ENCODE data around the gene OSBP2. TPM values are rescaled to one million over a fixed set of nuclear protein-coding genes. Genes with fewer than 3 reads are reported as not detected.
A peak's percentile ranks its signal among the peaks of the same experiment; 100 is the strongest.

The OSBP2 gene
- total and polyA plus RNA-seq, 5 donors = 4.1 to 12.3 (median 7.8) TPM

DNA sequence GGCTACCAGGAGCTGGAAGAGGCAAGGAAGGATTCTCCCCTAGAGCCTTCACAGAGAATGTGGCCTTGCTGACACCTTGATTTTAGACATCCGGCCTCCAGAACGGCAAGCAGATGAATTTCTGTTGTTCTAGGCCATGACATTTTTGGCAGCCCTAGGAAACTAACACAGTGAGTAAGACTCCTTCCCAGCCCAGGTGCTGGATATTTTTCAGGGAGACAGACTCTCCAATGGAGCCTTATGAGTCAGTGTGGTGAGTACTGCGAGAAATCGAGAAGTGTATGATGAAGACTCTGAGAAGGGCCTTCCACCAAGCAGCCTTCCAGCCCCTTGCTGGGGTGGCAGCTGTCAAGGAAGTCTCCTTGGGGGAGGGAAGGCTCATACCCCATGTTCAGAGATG is 114.4 kb downstream of the OSBP2 start:
- Histone ChIP-seq H3K9me3 (ENCODE audit: control insufficient read depth, low read length) (no peaks in the 10 kb centered on the region), H3K4me3 (ENCODE audit: low read length) (no peak overlapping the region), H3K27me3 (ENCODE audit: control insufficient read depth, insufficient read depth) (no peaks in the 10 kb centered on the region), H3K4me1 (ENCODE audit: control insufficient read depth, insufficient read depth, low read length) (no peaks in the 10 kb centered on the region), H3K27ac (ENCODE audit: low read length) (no peak overlapping the region)
- 93% methylated on average over 4 of the region's 4 CpGs for WGBS
- no peak for ATAC-seq
- DNase-seq = no peak
- intact Hi-C loops (cut with DNase I) = no loop called here

DNA sequence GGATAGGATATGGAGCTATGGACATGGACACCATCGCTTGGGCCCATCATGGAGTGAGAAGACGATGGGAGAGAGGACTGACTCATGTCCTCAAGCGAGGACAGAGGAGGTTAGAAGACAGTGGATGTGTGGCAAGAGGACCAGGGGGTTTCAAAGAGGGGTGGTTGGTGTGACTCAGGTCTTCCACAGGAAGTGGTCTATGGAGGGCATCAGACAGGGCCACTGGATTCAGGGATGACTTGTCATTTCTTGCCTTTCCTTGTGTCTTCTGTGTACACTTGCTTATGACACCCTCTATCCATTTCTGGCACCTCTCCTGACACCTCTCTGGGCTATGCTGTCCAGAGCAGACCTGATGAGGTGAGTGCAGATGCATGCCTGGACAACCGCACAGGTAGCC is 115.4 kb downstream of the OSBP2 start:
- ATAC-seq = no peak
- WGBS = 88% methylated on average over 4 of the region's 4 CpGs

DNA sequence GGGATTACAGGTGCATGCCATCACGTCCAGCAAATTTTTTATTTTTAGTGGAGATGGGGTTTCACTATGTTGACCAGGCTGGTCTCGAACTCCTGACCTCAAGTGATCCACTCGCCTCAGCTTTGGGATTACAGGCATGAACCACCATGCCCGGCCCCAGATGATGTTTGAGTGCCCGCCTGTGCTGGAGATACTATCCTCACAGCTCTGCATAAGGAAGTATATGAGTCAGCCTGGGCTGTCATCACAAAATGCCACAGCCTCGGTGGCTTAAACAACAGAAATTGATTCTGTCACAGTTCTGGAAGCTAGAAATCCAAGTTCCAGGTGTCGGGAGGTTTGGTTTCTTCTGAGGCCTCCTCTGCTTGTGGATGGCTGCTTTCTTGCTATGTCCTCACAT is 119.3 kb downstream of the OSBP2 start:
- WGBS = 86% methylated on average over 7 of the region's 7 CpGs
- ATAC-seq = no peak
- intact Hi-C loops (cut with DNase I) = no loop called here

More for the DNA sequence above, 115.4 kb downstream of the OSBP2 start:
- Histone ChIP-seq H3K9me3 (ENCODE audit: control insufficient read depth, low read length) (no peaks in the 10 kb centered on the region), H3K27me3 (ENCODE audit: control insufficient read depth, insufficient read depth) (no peaks in the 10 kb centered on the region), H3K4me3 (ENCODE audit: low read length) (no peak overlapping the region), H3K27ac (ENCODE audit: low read length) (no peak overlapping the region), H3K4me1 (ENCODE audit: control insufficient read depth, insufficient read depth, low read length) (no peaks in the 10 kb centered on the region)
- intact Hi-C loops (cut with DNase I) = no loop called here
- no peak for DNase-seq

DNA sequence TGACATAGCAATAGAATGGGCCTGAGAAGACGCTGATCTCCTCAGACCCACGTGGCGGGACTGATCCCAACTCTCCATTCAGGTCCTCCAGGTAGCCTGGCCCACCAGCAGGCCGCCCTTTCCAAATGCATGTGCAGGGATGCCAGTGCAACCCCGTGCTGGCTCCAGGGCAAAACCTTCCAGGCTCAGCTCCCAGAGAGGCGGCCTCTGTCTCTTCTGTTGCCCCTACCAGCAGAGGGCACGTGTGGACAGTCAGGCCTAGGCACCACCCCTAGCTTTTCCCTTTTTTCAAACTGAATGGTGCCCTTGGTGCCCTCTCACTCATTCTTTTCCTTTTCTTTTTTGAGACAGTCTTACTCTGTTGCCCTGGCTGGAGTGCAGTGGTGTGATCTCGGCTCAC is 121.7 kb downstream of the OSBP2 start:
- no peak overlapping the region for H3K27ac ChIP-seq (ENCODE audit: low read length)
- no peak for ATAC-seq
- no peak overlapping the region for H3K4me3 ChIP-seq (ENCODE audit: low read length)
- DNase-seq = no peak
- H3K9me3 ChIP-seq (ENCODE audit: control insufficient read depth, low read length) = no peaks in the 10 kb centered on the region
- no peaks in the 10 kb centered on the region for H3K4me1 ChIP-seq (ENCODE audit: control insufficient read depth, insufficient read depth, low read length)
- intact Hi-C loops (cut with DNase I) = no loop called here
- no peaks in the 10 kb centered on the region for H3K27me3 ChIP-seq (ENCODE audit: control insufficient read depth, insufficient read depth)
- WGBS = 75% methylated on average over 8 of the region's 8 CpGs

More for the DNA sequence above, 119.3 kb downstream of the OSBP2 start:
- Histone ChIP-seq H3K27ac (ENCODE audit: low read length) (no peak overlapping the region), H3K4me1 (ENCODE audit: control insufficient read depth, insufficient read depth, low read length) (no peaks in the 10 kb centered on the region), H3K9me3 (ENCODE audit: control insufficient read depth, low read length) (no peaks in the 10 kb centered on the region), H3K4me3 (ENCODE audit: low read length) (no peak overlapping the region), H3K27me3 (ENCODE audit: control insufficient read depth, insufficient read depth) (no peaks in the 10 kb centered on the region)
- DNase-seq = no peak

DNA sequence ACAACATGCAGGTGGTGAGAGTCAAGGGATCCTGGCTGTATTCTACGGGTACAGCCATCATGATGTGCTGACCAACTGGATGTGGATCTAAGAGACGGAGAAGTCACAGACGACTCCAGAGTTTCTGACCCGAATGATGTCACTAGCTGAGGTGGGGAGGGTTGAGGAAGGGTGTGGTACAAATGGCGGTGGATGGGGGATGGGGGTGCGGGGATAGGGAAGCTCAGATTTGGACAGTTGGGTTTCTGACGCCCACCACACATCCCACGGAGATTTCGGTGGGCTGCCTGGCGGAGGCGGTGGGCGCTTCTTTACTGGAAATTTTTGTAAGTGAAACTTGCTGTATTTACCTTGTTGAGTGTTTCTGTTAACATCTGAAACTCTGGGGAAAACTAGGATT is 126.7 kb downstream of the OSBP2 start:
- no peak for DNase-seq
- no peak for ATAC-seq
- 87% methylated on average over 12 of the region's 12 CpGs for WGBS

DNA sequence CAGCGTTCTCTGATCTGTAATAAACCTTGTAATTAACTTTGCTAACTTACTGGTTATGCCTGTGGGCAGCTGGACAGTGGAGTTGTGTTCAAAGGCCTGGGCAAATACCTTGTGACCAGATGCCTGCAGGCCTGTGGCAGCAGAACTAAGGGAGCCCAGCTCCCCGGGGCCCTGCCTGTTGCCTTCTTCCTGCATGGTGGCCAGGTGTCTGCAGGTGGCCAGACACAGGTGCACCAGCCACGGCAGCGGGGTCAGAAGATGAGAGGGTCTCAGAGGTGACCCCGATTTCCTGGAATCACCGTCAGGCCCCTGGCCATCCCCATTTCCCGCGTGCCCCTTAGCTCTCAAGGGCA is 127.2 kb downstream of the OSBP2 start:
- H3K4me3 ChIP-seq (ENCODE audit: low read length) = peak overlapping the region; percentile 54
- no peak for DNase-seq
- no peaks in the 10 kb centered on the region for H3K9me3 ChIP-seq (ENCODE audit: control insufficient read depth, low read length)
- ATAC-seq = no peak
- H3K27ac ChIP-seq (ENCODE audit: low read length) = no peak overlapping the region
- 36% methylated on average over 8 of the region's 8 CpGs for WGBS
- no peaks in the 10 kb centered on the region for H3K27me3 ChIP-seq (ENCODE audit: control insufficient read depth, insufficient read depth)
- intact Hi-C loops (cut with DNase I) = no loop called here
- no peaks in the 10 kb centered on the region for H3K4me1 ChIP-seq (ENCODE audit: control insufficient read depth, insufficient read depth, low read length)

More for the DNA sequence above, 126.7 kb downstream of the OSBP2 start:
- no peak overlapping the region for H3K27ac ChIP-seq (ENCODE audit: low read length)
- no peak overlapping the region for H3K4me3 ChIP-seq (ENCODE audit: low read length)
- H3K9me3 ChIP-seq (ENCODE audit: control insufficient read depth, low read length) = no peaks in the 10 kb centered on the region
- intact Hi-C loops (cut with DNase I) = no loop called here
- H3K27me3 ChIP-seq (ENCODE audit: control insufficient read depth, insufficient read depth) = no peaks in the 10 kb centered on the region
- no peaks in the 10 kb centered on the region for H3K4me1 ChIP-seq (ENCODE audit: control insufficient read depth, insufficient read depth, low read length)

DNA sequence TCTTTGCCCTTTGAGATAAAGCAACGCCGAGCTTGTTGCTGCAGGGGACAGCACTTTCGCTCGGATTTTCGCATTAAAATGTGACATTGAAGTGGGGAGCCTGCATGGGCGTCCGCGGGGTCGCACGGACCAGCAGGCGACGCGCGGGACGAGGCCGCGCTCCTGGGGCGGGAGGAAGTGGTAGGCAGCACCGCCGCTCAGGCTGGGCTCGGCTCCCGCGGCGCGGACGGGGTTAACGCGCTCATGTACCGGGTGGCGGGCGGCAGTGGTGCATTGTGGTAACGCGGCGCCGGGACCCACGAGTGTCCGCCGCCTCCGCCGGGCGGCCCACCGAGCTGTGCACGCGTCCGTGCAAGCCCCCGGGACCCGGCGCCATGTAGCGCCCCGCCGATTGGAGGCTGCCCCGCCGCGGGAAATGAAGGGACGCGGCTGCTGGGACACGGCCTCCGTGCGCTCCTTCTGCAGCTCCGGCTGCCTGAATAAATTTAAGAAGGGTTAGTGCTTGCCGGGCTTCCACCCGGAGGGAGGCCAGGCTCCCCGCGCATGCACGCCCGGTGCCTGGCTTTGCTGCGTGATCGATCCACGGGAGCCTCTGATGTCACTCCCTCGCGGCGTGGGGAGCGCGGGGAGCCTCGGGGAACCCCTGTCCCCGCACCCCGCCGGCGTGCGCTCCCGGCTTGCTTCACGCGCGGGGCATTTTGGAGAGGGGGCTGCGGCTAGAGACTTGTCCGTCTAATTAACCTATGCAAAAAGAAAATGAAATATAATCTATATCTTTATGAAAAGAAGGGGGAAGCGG is 127.7 kb downstream of the OSBP2 start:
- Histone ChIP-seq H3K9me3 (ENCODE audit: control insufficient read depth, low read length) (no peaks in the 10 kb centered on the region), H3K4me3 (ENCODE audit: low read length) (peak overlapping the region; percentile 54), H3K27ac (ENCODE audit: low read length) (no peak overlapping the region), H3K27me3 (ENCODE audit: control insufficient read depth, insufficient read depth) (no peaks in the 10 kb centered on the region), H3K4me1 (ENCODE audit: control insufficient read depth, insufficient read depth, low read length) (no peaks in the 10 kb centered on the region)
- peak; percentile 67 to 69 for ATAC-seq
- 5% methylated on average over 87 of the region's 87 CpGs for WGBS
- no peak for DNase-seq
- intact Hi-C loops (cut with DNase I) = no loop called here

DNA sequence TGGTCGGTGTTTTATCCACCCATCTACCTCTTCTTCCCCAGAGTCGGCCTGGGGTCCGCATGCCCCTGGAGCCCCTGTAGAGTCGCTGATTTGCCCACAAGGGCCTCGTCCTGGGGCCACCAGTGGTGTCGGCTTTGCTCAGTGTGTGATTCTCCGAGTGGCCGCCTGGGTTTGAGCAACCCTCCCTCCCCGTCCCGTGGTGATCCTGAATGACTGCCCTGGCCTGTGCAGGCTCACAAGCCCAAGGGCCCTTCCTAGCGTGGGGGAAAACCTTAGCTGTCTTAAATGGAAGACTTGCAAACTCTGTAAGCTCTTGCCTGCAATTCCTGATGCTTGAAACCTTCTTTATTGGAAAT is 128.3 kb downstream of the OSBP2 start:
- Histone ChIP-seq H3K27ac (ENCODE audit: low read length) (no peak overlapping the region), H3K27me3 (ENCODE audit: control insufficient read depth, insufficient read depth) (no peaks in the 10 kb centered on the region), H3K9me3 (ENCODE audit: control insufficient read depth, low read length) (no peaks in the 10 kb centered on the region), H3K4me1 (ENCODE audit: control insufficient read depth, insufficient read depth, low read length) (no peaks in the 10 kb centered on the region), H3K4me3 (ENCODE audit: low read length) (no peak overlapping the region)
- intact Hi-C loops (cut with DNase I) = no loop called here
- WGBS = 38% methylated on average over 11 of the region's 11 CpGs
- no peak for DNase-seq
- no peak for ATAC-seq

GRCh38 chr22:30824096-30824495 is 129.4 kb downstream of the OSBP2 start:
- no peak overlapping the region for H3K27ac ChIP-seq (ENCODE audit: low read length)
- no peak for ATAC-seq
- intact Hi-C loops (cut with DNase I) = no loop called here
- no peaks in the 10 kb centered on the region for H3K4me1 ChIP-seq (ENCODE audit: control insufficient read depth, insufficient read depth, low read length)
- no peaks in the 10 kb centered on the region for H3K9me3 ChIP-seq (ENCODE audit: control insufficient read depth, low read length)
- 87% methylated on average over 8 of the region's 8 CpGs for WGBS
- H3K27me3 ChIP-seq (ENCODE audit: control insufficient read depth, insufficient read depth) = no peaks in the 10 kb centered on the region
- no peak overlapping the region for H3K4me3 ChIP-seq (ENCODE audit: low read length)
- no peak for DNase-seq

GRCh38 chr22:30824711-30825110 is 130.0 kb downstream of the OSBP2 start:
- Histone ChIP-seq H3K9me3 (ENCODE audit: control insufficient read depth, low read length) (no peaks in the 10 kb centered on the region), H3K27me3 (ENCODE audit: control insufficient read depth, insufficient read depth) (no peaks in the 10 kb centered on the region), H3K4me3 (ENCODE audit: low read length) (no peak overlapping the region), H3K4me1 (ENCODE audit: control insufficient read depth, insufficient read depth, low read length) (no peaks in the 10 kb centered on the region), H3K27ac (ENCODE audit: low read length) (no peak overlapping the region)
- intact Hi-C loops (cut with DNase I) = no loop called here
- DNase-seq = no peak
- no peak for ATAC-seq
- 87% methylated on average over 8 of the region's 8 CpGs for WGBS

DNA sequence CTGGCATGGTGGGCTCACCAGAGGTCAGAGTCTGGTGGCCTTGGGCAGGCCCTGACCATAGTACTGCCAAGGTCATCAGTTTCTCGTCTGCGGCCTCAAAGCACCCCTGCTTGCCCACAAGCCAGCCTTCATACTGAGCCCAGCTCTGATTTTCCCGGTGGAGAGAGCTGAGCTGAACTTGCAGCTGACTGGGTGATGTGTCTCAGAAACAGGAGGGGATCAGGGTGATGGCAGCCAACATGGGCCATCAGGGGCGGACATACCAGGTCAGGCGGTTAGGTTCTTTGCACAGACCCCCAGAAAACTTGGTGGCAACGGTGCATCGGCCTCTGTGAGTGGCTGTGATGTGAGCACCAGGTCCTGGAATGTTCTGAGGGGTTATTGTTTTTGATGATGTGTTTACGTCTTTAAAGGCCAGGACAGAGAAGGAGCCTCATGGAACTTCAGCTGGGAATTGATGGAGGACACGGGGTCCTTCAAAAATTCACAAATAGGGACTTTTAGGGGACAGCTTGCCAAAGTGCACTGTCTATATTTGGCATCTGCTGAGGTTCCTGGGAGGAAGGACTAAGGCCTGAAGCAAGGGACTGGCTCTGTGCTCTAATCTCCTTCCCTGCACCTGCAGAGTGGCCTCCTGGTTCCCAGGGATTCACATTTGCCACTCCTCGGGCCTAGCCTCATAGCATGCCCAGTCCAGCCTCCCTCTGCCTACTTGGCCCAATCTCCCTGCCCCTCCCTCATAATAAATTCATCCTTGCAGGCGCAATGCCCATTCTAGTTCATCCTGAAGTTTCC is 131.2 kb downstream of the OSBP2 start:
- H3K27me3 ChIP-seq (ENCODE audit: control insufficient read depth, insufficient read depth) = no peaks in the 10 kb centered on the region
- intact Hi-C loops (cut with DNase I) = no loop called here
- WGBS = 82% methylated on average over 11 of the region's 11 CpGs
- H3K4me3 ChIP-seq (ENCODE audit: low read length) = no peak overlapping the region
- H3K4me1 ChIP-seq (ENCODE audit: control insufficient read depth, insufficient read depth, low read length) = peaks cover 1% of the 10 kb centered on the region
- DNase-seq (no peak), ATAC-seq (no peak)
- no peaks in the 10 kb centered on the region for H3K9me3 ChIP-seq (ENCODE audit: control insufficient read depth, low read length)
- no peak overlapping the region for H3K27ac ChIP-seq (ENCODE audit: low read length)

Data from right cardiac atrium (tissue), 5 donors.